ENCODE results near the gene SPTB.
A peak's percentile ranks its signal among the peaks of the same experiment; 100 is the strongest.

SPTB gene

DNA sequence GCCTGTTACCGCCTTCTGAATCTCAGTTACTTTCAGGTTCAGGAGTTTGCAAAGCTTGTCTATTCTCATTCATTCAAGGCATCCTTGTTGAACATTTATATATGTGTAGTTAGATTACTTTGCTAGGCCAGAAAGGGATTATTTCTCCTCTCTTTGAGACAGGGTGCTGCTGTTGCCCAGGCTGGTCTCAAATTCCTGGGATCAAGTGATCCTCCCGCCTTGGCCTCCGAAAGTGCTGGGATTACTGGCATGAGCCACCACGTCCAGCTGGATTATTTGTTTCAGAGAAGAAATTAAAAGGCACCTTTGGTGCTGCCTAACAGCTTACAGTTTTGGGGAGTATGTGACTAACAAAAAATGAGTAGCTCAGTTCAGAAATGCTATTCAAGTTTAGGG, 35.3 kb upstream of the SPTB start:
- no peak for TF ChIP-seq TCF12 (IDR thresholded peaks at IDR 0.05; ENCODE audit: low read depth)
- TF ChIP-seq CEBPB (IDR thresholded peaks at IDR 0.05): no peak
- TF ChIP-seq, protein P1, sequence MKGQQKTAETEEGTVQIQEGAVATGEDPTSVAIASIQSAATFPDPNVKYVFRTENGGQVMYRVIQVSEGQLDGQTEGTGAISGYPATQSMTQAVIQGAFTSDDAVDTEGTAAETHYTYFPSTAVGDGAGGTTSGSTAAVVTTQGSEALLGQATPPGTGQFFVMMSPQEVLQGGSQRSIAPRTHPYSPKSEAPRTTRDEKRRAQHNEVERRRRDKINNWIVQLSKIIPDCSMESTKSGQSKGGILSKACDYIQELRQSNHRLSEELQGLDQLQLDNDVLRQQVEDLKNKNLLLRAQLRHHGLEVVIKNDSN (IDR thresholded peaks at IDR 0.05): no peak
- no peak for TF ChIP-seq ZBTB7A (IDR thresholded peaks at IDR 0.05; ENCODE audit: low read depth)
- no peak for TF ChIP-seq TAF1 (IDR thresholded peaks at IDR 0.05; ENCODE audit: low read depth)
- no peak for TF ChIP-seq NFIC (IDR thresholded peaks at IDR 0.05)
- no peak for TF ChIP-seq EP300 (IDR thresholded peaks at IDR 0.05; ENCODE audit: borderline replicate concordance)
- no peak for TF ChIP-seq CREB1 (IDR thresholded peaks at IDR 0.05; ENCODE audit: low read depth)
- TF ChIP-seq FOXM1 (IDR thresholded peaks at IDR 0.05; ENCODE audit: borderline replicate concordance, low read depth): no peak
- no peak for TF ChIP-seq EGR1 (IDR thresholded peaks at IDR 0.05)
- no peak for TF ChIP-seq RAD21 (IDR thresholded peaks at IDR 0.05; ENCODE audit: low read depth)
- TF ChIP-seq, protein P2, sequence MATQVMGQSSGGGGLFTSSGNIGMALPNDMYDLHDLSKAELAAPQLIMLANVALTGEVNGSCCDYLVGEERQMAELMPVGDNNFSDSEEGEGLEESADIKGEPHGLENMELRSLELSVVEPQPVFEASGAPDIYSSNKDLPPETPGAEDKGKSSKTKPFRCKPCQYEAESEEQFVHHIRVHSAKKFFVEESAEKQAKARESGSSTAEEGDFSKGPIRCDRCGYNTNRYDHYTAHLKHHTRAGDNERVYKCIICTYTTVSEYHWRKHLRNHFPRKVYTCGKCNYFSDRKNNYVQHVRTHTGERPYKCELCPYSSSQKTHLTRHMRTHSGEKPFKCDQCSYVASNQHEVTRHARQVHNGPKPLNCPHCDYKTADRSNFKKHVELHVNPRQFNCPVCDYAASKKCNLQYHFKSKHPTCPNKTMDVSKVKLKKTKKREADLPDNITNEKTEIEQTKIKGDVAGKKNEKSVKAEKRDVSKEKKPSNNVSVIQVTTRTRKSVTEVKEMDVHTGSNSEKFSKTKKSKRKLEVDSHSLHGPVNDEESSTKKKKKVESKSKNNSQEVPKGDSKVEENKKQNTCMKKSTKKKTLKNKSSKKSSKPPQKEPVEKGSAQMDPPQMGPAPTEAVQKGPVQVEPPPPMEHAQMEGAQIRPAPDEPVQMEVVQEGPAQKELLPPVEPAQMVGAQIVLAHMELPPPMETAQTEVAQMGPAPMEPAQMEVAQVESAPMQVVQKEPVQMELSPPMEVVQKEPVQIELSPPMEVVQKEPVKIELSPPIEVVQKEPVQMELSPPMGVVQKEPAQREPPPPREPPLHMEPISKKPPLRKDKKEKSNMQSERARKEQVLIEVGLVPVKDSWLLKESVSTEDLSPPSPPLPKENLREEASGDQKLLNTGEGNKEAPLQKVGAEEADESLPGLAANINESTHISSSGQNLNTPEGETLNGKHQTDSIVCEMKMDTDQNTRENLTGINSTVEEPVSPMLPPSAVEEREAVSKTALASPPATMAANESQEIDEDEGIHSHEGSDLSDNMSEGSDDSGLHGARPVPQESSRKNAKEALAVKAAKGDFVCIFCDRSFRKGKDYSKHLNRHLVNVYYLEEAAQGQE (IDR thresholded peaks at IDR 0.05; ENCODE audit: low read depth): no peak
- TF ChIP-seq YY1 (IDR thresholded peaks at IDR 0.05; ENCODE audit: low read depth): no peak
- TF ChIP-seq, protein P3, sequence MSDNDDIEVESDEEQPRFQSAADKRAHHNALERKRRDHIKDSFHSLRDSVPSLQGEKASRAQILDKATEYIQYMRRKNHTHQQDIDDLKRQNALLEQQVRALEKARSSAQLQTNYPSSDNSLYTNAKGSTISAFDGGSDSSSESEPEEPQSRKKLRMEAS (IDR thresholded peaks at IDR 0.05): no peak
- no peak for TF ChIP-seq TEAD4 (IDR thresholded peaks at IDR 0.05)

DNA sequence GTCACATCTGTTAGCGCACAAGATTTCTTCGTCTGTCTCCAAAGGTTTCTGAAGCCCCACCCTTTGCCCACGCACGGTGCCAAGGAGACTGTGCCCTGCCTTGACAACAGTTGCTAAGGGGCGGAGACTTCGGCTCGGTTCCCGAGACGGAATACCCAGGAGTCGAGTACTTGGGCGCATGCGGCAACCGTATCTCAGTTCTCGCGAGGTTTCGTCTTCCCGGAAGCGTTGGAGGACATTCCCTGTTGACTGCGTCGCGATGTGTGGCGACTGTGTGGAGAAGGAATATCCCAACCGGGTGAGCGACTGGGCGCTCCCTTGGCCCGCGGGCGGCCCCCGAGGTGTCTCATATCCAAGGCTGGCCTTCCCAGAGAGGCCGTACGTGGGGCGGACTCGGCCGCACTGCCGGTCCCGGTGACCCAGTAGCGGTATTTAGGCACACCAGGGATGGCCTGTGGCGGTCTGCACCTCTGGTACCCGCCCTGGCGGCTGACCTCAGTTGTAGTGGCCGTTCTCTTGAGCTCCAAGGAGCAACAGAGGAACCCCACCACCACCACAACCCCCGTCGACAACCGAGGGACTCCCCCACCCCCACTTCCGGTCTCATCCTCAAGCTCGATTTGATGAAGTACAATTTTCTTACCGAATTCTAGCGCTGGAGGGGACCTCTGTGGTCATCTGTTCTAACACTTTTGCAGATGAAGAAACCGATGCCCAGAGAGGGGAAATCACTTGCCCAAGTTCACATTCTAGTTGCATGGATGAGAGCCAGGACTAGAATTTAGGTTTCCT, 34.7 kb upstream of the SPTB start, which contains the start of gene CHURC1:
TSS of gene CHURC1 (plus strand) at position 219 of the 792 bp plus-strand sequence. CDS start at position 260, 41 bp downstream.
- TF ChIP-seq, protein P1 (IDR thresholded peaks at IDR 0.05): no peak
- TF ChIP-seq RAD21 (IDR thresholded peaks at IDR 0.05; ENCODE audit: low read depth) (no peak), TCF12 (IDR thresholded peaks at IDR 0.05; ENCODE audit: low read depth) (no peak), EGR1 (IDR thresholded peaks at IDR 0.05) (peak; percentile 89), TEAD4 (IDR thresholded peaks at IDR 0.05) (0 out of 2 replicates have a peak, but pooled peaks have one; percentile 28), CEBPB (IDR thresholded peaks at IDR 0.05) (no peak), FOXM1 (IDR thresholded peaks at IDR 0.05; ENCODE audit: borderline replicate concordance, low read depth) (no peak; the same call in 1 of the 2 replicates), ZBTB7A (IDR thresholded peaks at IDR 0.05; ENCODE audit: low read depth) (no peak), TAF1 (IDR thresholded peaks at IDR 0.05; ENCODE audit: low read depth) (peak; percentile 88)
- TF ChIP-seq, protein P3 (IDR thresholded peaks at IDR 0.05): peak; percentile 42; the same call in 1 of the 2 replicates

DNA sequence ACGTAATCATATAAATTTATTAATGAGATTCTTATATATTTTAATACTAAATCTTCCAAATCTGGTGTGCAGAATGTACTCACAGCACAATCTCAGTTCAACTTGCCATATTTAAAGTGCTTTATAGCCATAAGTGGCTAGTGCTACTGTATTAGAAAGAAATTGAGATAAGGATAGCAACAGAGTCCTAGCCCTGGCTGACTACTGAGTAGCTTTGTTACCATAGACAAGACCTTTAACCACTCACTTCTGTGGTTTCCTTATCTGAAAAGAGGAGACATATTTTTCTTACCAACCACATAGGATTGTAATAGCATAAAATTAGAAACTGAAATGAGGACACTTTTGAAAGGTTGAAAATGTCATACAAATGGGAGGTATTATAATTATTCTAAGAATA, 32.6 kb upstream of the SPTB start:
- TF ChIP-seq NFIC (IDR thresholded peaks at IDR 0.05) (no peak), TCF12 (IDR thresholded peaks at IDR 0.05; ENCODE audit: low read depth) (no peak), CEBPB (IDR thresholded peaks at IDR 0.05) (no peak), YY1 (IDR thresholded peaks at IDR 0.05; ENCODE audit: low read depth) (no peak), ZBTB7A (IDR thresholded peaks at IDR 0.05; ENCODE audit: low read depth) (no peak)
- TF ChIP-seq, protein P1 (IDR thresholded peaks at IDR 0.05): no peak

DNA sequence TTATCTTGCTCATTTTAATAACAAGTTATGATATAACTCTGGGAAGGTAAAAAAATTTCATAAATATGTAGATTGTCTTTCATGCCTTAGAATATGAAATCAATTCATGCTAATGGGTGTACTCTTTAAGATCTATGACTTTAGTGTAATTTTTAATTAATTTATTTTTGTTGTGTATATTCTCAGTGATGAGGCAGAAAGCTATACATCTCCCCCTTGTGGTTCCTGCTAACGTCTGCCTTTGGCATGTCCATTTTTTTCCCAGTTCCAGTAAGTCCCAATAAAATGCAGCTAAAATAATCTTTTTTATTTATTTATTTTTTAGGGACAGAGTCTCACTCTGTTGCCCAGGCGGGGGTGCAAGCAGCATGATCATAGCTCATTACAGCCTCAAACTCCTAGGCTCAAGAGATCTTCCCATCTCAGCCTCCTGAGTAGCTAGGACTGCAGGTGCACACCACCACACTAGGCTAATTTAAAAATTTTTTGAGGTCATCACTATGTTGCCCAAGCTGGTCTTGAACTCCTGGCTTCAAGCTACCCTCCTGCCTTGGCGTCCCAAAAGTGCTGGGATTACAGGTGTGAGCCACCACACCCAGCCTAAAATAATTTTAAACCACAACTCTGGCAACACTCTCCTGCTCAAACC, 31.3 kb upstream of the SPTB start:
- TF ChIP-seq CEBPB (IDR thresholded peaks at IDR 0.05) (no peak), RAD21 (IDR thresholded peaks at IDR 0.05; ENCODE audit: low read depth) (peak; percentile 56)

DNA sequence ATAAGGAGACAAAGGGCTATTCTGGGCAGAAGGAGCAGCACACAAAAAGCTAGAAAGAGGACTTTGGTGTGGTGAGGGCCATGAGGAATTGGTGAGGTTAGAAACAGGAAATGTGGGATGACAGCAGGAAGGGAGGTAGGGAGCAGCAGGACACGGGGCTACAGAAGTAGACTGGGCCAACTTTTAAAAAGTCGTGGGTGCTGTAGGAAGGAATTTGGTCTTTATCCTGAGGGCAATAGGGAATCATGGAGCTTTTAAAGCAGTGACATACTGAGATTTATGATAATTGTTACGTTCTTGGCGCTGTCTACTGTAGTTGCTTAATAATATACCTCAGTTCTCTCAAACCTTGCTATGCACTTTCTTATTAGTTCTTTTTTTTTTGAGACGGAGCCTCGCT, 26.3 kb upstream of the SPTB start:
- no peak for TF ChIP-seq NFIC (IDR thresholded peaks at IDR 0.05)
- TF ChIP-seq, protein P1 (IDR thresholded peaks at IDR 0.05): no peak

DNA sequence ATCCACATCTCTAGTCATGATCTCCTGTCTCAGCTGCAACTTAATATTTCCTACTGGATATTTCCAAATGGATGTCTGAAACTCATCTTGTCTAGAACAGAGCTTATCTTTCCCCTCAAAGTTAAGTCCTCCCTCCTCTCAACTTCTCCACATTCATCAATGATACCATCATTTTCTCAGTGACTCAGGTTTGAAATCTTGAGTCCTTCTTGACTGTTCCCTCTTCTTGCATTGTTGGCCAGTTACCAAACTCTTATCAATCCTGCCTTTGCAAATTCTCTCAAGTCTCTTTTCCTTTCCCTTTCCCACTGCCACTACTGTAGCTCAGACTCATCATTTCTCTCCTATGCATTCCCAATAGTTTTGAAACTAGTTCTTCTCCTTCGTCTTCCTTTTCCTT, 20.3 kb upstream of the SPTB start:
- no peak for TF ChIP-seq EGR1 (IDR thresholded peaks at IDR 0.05)
- no peak for TF ChIP-seq NFIC (IDR thresholded peaks at IDR 0.05)
- no peak for TF ChIP-seq FOXM1 (IDR thresholded peaks at IDR 0.05; ENCODE audit: borderline replicate concordance, low read depth)
- TF ChIP-seq TEAD4 (IDR thresholded peaks at IDR 0.05): no peak
- TF ChIP-seq, protein P3 (IDR thresholded peaks at IDR 0.05): no peak
- TF ChIP-seq ZBTB7A (IDR thresholded peaks at IDR 0.05; ENCODE audit: low read depth): no peak
- TF ChIP-seq RAD21 (IDR thresholded peaks at IDR 0.05; ENCODE audit: low read depth): no peak
- no peak for TF ChIP-seq CREB1 (IDR thresholded peaks at IDR 0.05; ENCODE audit: low read depth)
- no peak for TF ChIP-seq TAF1 (IDR thresholded peaks at IDR 0.05; ENCODE audit: low read depth)
- TF ChIP-seq, protein P1 (IDR thresholded peaks at IDR 0.05): no peak

All from Ishikawa (cell line).